SHP77 treated with DMSO at 0.1 percent for 48 hours (cell line): ENCODE results near the gene VN1R5.
"Not testable (repeated sequence)": the region's sequence is repeated elsewhere in the genome, so short reads cannot be mapped to it uniquely, and the experiment has no call there.

Source experiments
- DNase-seq: peaks from one replicate; lab custom pipeline; 2025; lab: John Stamatoyannopoulos, UW

VN1R5 gene

DNA sequence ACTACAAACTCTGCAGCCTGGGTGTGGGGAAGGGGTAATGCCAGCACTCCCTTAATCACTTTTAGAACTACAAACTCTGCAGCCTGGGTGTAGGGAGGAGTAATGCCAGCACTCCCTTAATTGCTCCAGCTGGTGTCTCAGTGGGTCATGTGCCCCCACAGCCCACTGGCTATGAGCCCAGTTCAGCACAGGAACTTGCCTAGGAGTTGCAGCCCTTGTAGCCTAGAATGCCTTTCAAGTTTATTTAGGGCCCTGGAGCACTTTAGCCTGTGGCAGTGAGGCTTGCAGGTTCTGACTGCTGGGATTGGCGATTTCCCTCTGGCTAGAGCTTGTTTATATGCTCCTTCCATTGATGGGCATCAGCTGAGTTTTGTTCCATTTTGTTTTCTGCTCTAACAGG is 17.1 kb downstream of the VN1R5 start:
- no peak for DNase-seq

DNA sequence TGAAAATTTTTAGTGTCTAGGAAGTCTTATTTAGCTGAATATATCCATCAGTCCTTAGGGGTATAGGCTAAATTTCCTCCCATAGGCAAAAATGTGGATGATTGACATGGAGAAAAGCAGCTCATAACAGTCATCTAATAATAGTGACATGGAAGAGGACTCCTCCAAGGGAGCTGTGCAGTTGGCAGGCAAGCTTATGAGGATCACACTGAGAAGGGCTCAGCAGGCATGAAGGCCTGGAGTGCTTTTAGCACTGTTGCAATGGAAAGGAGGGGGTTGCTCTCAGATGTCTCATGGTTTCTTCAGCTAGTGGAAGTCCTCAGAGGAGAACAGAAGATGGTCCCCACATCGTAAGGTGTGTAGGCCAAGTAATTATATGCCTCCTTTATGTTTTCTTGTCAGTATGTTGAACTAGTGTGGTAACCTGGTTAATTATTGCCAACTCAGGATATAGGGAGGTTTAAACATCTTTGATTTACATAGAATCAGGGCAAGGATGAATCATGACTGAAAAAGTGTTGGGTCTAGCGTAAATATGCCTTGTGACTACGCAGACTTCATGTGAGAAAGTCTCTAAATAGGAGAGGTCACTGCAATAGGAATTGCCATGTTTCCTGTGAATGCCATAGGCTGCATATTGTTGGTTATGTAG is 18.9 kb downstream of the VN1R5 start:
- no peak for DNase-seq

- DNase-seq: no peak
These were observed 21.3 kb downstream of the VN1R5 start for GRCh38 chr1:247277191-247277590.

DNA sequence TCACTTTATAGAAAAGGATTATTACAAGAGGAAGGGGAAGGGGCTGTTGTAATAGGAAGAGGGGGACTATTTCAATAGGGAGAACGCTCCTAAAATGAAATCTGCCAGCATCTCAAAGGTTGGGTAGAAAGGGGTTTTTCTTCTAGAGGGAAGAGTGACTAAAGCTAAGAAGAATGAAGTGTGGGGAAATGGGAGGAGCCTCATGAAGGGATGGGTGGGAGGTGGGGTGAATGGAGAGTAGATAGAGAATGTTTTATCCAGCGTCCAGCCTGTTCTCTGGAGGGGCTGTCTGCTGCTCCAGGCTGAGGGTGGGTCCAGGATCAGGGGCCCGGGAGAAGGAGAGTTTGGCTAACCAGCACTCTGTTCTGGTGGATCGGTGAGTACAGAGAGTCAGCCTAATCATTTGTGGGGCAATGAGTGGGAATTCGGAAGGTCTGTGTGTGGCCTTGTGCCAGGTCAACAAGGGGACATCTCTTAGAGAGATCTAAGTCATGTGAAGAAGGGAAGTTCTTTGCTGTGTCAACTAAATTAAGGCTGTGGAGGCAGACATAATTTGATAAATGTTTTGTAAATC is 25.2 kb downstream of the VN1R5 start:
- DNase-seq: no peak

DNA sequence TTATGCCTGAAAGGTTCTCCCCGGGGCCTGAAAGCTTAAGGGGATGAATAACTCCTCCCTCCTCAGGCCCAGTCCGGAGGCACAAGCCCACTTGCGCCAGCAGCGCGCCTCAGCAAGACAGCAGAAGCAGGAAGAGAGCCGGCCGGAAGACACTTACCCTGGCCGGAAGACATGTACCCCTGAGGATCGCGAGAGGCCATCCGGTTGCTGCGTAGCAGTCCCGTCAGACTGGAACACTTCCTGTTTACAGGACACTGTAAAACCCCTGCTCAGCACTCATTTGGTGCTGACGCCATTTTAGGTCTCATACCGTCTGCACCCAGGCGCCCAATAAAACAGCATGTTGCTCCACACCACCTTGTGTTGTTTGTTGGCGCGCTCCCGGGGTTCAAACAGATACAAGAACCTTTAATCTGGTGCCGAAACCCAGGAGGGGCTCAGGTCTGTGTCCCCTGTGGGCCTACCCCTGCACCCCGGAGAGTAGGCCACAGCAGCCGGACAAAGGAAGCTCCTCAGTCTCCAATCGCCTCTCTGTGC is 30.3 kb downstream of the VN1R5 start:
- DNase-seq: no peak

DNA sequence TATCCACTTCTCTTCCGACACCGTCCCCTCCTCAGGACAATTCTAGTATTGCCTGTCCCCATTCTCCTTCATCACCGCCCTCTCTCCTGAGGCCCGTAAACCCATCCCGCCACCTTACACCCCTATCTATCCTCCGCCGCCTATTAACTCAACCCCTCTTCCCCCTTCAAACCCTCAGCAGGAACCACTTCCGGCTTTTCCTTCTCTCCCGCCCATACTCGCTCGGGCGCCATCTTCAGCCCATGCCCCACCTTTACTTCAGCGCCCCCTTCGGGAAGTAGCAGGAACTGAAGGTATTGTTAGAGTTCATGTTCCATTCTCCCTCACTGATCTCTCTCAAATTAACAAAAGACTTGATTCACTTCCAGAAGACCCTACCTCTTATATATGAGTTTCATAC is 31.6 kb downstream of the VN1R5 start:
- no peak for DNase-seq

DNA sequence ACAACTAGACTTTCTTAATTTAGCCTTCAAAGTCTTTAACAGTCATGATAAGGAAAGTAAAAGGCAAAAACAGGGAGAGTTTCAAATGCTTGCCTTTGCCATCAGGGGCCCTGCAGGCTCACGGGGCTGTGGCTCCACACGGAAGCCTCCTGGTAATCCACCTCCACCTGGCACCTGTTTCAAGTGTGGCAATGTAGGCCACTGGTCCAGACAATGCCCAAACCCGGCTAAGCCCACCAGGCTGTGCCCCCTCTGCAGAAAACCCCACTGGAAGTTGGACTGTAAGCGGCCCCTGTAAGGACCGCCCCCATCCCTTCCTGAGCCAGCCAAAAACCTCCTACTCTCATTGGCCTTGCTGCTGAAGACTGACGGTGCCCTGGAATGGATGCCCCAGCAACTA is 32.5 kb downstream of the VN1R5 start:
- no peak for DNase-seq

DNA sequence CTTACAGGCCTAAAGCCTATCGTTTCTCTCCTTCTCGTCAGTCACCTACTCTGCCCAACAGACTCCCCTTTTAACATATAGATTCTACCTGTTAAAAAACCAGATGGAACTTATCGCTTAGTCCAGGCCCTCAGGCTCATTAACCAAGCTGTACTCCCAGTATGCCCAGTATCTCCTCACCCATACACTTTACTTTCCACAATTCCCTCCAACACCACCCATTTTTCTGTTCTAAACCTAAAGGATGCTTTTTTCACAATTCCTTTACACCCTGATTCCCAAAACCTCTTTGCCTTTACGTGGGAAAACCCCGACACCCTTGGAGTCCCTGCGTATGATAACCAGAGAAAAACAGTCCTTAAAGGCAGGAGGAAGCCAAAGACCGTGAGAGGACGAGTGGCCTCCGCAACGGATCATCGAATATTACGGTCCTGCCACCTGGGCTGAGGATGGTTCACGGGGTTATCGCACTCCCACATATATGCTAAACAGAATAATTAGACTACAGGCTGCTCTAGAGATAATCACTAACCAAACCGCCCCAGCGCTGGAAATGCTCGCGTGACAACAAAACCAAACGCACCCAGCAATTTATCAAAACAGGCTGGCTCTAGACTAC is 33.5 kb downstream of the VN1R5 start:
- DNase-seq: not testable (repeated sequence)

- no peak for DNase-seq
These were observed 34.7 kb downstream of the VN1R5 start for GRCh38 chr1:247290576-247290975.

DNA sequence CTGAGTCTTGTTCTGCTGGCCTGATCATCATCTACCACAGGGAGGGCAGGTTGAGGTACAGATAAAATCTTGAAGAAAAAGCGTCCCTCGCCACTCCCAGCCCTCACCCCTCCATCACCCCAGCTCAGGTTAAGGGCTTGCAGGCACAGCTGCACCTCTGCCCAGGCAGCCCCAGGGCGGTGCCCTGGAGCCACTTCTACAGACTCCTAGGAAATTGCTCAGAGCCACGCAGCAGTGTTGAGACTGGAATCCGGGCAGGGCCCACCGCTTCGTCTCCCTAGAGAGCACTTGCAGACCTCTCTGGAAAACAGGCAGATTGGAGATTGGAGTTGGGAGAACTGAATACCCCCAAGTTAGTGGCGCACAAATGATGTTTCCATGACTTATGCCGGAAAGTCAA is 35.3 kb downstream of the VN1R5 start:
- no peak for DNase-seq

GRCh38 chr1:247291833-247292561 is 36.1 kb downstream of the VN1R5 start:
- DNase-seq: no peak

- DNase-seq: no peak
These were observed 37.2 kb downstream of the VN1R5 start for GRCh38 chr1:247293047-247293446.

GRCh38 chr1:247294282-247294681 is 38.4 kb downstream of the VN1R5 start:
- no peak for DNase-seq

- DNase-seq: no peak
These were observed 39.4 kb downstream of the VN1R5 start for GRCh38 chr1:247295274-247295684.

DNA sequence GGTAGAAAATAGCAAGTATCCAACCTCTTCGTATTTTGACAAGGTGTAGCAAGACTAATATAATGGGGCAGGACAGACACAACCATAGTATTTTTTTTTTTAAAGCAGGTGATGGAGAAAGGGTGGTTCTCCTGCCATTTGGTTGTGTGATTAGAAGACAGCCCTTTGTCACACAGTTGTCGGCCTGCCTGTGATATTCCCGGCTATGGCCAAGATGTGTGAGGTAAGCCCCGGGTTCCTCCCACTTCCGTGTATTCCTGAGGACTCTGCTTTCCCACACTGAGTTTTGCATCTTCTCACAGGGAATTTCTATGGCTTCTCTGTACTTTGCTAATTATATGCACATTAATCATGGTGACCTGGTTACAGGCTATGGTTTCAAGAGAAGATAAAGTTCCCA is 39.9 kb downstream of the VN1R5 start:
- DNase-seq: no peak

- no peak for DNase-seq
These were observed 40.8 kb downstream of the VN1R5 start for GRCh38 chr1:247296599-247297180.

- DNase-seq: no peak
These were observed 41.6 kb downstream of the VN1R5 start for GRCh38 chr1:247297263-247298123.

- DNase-seq: no peak
These were observed 42.2 kb downstream of the VN1R5 start for GRCh38 chr1:247298124-247298481.

DNA sequence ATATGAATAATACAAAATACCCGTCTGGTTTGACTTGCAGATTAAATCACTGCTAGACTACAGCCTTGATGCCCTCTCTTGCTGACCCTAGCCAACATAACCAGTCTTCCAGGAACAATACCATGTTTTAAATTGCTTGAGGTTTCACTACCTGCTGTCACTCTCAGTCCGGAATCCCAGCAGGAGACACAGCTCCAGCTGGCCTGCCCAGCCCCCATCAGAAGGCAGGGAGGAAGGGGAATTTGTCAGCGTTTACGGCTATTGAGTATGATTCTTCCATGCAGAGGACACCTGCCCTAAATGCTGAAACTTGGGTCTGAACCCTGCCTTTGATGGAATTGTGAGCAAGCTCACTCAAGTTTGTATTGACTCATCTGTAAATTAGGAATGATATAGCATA is 42.8 kb downstream of the VN1R5 start:
- no peak for DNase-seq

GRCh38 chr1:247299723-247300381 is 44.0 kb downstream of the VN1R5 start:
- no peak for DNase-seq
